NB4 (cell line): ENCODE data around the gene C1orf185.

Experiments used
- MAX ChIP-seq: IDR thresholded peaks from 2 replicates; pipeline ENCODE4 v1.6.1; 2011; ENCODE audit warnings: low read depth, low read length
- MYC ChIP-seq: IDR thresholded peaks from 2 replicates; pipeline ENCODE4 v1.6.1; 2011; ENCODE audit warnings: low read depth, low read length
- POLR2A ChIP-seq: IDR thresholded peaks from 2 replicates; pipeline ENCODE4 v1.6.1; 2011; ENCODE audit warnings: mild to moderate bottlenecking; ENCODE audit not compliant: insufficient read length; ENCODE audit errors: extremely low read depth
- TF ChIP-seq, protein P1 (sequence below): IDR thresholded peaks from one replicate; pipeline ENCODE4 v1.5.1; 2012; ENCODE audit warnings: low read depth, low read length

GRCh38 chr1:51165540-51165939 is 63.5 kb downstream of the C1orf185 start:
- TF ChIP-seq POLR2A (no peak), MAX (no peak), MYC (no peak)
- TF ChIP-seq, protein P1, sequence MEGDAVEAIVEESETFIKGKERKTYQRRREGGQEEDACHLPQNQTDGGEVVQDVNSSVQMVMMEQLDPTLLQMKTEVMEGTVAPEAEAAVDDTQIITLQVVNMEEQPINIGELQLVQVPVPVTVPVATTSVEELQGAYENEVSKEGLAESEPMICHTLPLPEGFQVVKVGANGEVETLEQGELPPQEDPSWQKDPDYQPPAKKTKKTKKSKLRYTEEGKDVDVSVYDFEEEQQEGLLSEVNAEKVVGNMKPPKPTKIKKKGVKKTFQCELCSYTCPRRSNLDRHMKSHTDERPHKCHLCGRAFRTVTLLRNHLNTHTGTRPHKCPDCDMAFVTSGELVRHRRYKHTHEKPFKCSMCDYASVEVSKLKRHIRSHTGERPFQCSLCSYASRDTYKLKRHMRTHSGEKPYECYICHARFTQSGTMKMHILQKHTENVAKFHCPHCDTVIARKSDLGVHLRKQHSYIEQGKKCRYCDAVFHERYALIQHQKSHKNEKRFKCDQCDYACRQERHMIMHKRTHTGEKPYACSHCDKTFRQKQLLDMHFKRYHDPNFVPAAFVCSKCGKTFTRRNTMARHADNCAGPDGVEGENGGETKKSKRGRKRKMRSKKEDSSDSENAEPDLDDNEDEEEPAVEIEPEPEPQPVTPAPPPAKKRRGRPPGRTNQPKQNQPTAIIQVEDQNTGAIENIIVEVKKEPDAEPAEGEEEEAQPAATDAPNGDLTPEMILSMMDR: no peak
